A673 (cell line): ENCODE results near the gene CENPT. TPM values are rescaled to one million over a fixed set of nuclear protein-coding genes. Genes with fewer than 3 reads are reported as not detected.
"Not testable (repeated sequence)": the region's sequence is repeated elsewhere in the genome, so short reads cannot be mapped to it uniquely, and the experiment has no call there.

Experiments used
- BruUV-seq: library from RNA; stranded (reverse); fragments of 400-500 nt; replicated peaks from 2 replicates; lab custom pipeline; 2021; lab: Mats Ljungman, UMichigan
- CTCF ChIA-PET: fragments of 300-600 bp; sonication (Branson Sonifier 250); formaldehyde crosslinking; loops from one replicate; lab custom pipeline; 2022; ENCODE audit warnings: antibody characterized with exemption; lab: Charles Lee
- POLR2A ChIA-PET: fragments of 300-600 bp; sonication (Branson Sonifier 250); formaldehyde crosslinking; loops from one replicate; lab custom pipeline; 2022; ENCODE audit warnings: antibody characterized with exemption; ENCODE audit not compliant: low non-redundant PET; lab: Charles Lee
- DNase-seq: peaks from one replicate; pipeline ENCODE4 v3.0.0-alpha.2; 2015; ENCODE audit warnings: low spot score
- H3K27ac ChIP-seq: fragments of 200-600 bp; sonication (generic); 2 replicates; pipeline ENCODE4 v1.5.1; 2016; ENCODE audit warnings: mixed run types, low read depth, mild to moderate bottlenecking, mixed read lengths, antibody characterized with exemption, low read length; ENCODE audit not compliant: poor library complexity, severe bottlenecking
- H3K27me3 ChIP-seq: fragments of 200-600 bp; sonication (generic); replicated peaks from 2 replicates; pipeline ENCODE4 v1.6.1; 2017; ENCODE audit warnings: mixed run types, low read depth, mild to moderate bottlenecking, mixed read lengths, antibody characterized with exemption, low read length; ENCODE audit not compliant: insufficient read depth, poor library complexity
- H3K36me3 ChIP-seq: fragments of 200-600 bp; sonication (generic); 2 replicates; pipeline ENCODE4 v1.6.1; 2016; ENCODE audit warnings: mixed run types, mild to moderate bottlenecking, mixed read lengths, antibody characterized with exemption, low read length; ENCODE audit not compliant: insufficient read depth, poor library complexity, severe bottlenecking
- H3K4me1 ChIP-seq: fragments of 200-600 bp; sonication (generic); 2 replicates; pipeline ENCODE4 v1.6.1; 2017; ENCODE audit warnings: mixed run types, mild to moderate bottlenecking, mixed read lengths, antibody characterized with exemption, low read length; ENCODE audit not compliant: insufficient read depth, poor library complexity, severe bottlenecking
- H3K4me3 ChIP-seq: fragments of 200-600 bp; sonication (generic); 2 replicates; pipeline ENCODE4 v1.5.1; 2016; ENCODE audit warnings: low read depth, mixed run types, mild to moderate bottlenecking, mixed read lengths, low read length; ENCODE audit not compliant: poor library complexity, severe bottlenecking
- H3K9me3 ChIP-seq: fragments of 200-600 bp; sonication (generic); 2 replicates; pipeline ENCODE4 v1.6.1; 2016; ENCODE audit warnings: mixed run types, low read depth, mild to moderate bottlenecking, mixed read lengths, antibody characterized with exemption, low read length; ENCODE audit not compliant: poor library complexity, severe bottlenecking
- EZH2 ChIP-seq: fragments of 200-600 bp; sonication (generic); IDR thresholded peaks from 2 replicates; pipeline ENCODE4 v1.6.1; 2017; ENCODE audit warnings: borderline replicate concordance, low read depth, mild to moderate bottlenecking, mixed read lengths, antibody characterized with exemption, low read length; ENCODE audit not compliant: poor library complexity, severe bottlenecking
- intact Hi-C: fragments of 100-400 bp; cut with micrococcal nuclease; formaldehyde crosslinking; loops from one replicate; pipeline ENCODE4 v1.10.0; 2022; ENCODE audit not compliant: unreplicated experiment
- total RNA-seq: library from RNA; stranded (reverse); gene quantifications from 2 replicates; pipeline ENCODE4 v1.2.3, GENCODE V29; 2021
- TF ChIP-seq, protein P1 (sequence below): fragments of 300-800, 200-600 bp; sonication (generic); conservative IDR thresholded peaks from 2 replicates; pipeline ENCODE4 v1.5.1; 2017; ENCODE audit warnings: low read depth, mild to moderate bottlenecking, antibody characterized with exemption, low read length, moderate library complexity, mixed read lengths

Gene CENPT
- total RNA-seq, 1 experiment from 2014 or later, result 52.9 TPM

DNA sequence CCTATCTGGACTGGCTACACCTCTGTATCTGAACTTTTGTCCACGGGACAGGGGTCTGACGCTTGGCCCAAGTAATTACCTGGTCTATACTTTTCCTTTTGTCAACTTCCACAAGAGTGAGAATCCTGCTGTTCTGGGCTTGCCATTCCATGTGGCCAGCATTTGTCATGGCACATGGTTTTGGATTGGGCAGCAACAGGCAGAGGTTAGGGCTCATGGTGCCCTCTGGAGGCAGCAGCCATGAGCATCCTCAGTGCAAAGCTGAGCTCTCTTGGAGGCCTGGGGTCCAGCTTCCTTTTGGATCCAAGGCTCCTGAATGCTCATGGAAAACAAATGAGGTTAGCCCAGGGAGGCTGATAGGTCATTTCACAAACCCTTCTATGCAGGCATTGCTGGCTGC, 17.8 kb upstream of the CENPT start:
- BruUV-seq, result no TSS peak
- ChIA-PET POLR2A (no interaction called here), CTCF (interaction anchor here (0.6 to 1.6 kb wide), 4 partner anchors 19 to 384 kb away, joined by 4 to 8 read pairs (median 6); no protein-coding TSS in a partner anchor)
- Histone ChIP-seq H3K9me3 (no peaks in the 10 kb centered on the region), H3K4me1 (no peaks in the 10 kb centered on the region), H3K27me3 (no peaks in the 10 kb centered on the region), H3K4me3 (no peak overlapping the region), H3K36me3 (peaks cover 49% of the 10 kb centered on the region), H3K27ac (no peak overlapping the region)
- TF ChIP-seq EZH2, result no peak
- TF ChIP-seq, protein P1, sequence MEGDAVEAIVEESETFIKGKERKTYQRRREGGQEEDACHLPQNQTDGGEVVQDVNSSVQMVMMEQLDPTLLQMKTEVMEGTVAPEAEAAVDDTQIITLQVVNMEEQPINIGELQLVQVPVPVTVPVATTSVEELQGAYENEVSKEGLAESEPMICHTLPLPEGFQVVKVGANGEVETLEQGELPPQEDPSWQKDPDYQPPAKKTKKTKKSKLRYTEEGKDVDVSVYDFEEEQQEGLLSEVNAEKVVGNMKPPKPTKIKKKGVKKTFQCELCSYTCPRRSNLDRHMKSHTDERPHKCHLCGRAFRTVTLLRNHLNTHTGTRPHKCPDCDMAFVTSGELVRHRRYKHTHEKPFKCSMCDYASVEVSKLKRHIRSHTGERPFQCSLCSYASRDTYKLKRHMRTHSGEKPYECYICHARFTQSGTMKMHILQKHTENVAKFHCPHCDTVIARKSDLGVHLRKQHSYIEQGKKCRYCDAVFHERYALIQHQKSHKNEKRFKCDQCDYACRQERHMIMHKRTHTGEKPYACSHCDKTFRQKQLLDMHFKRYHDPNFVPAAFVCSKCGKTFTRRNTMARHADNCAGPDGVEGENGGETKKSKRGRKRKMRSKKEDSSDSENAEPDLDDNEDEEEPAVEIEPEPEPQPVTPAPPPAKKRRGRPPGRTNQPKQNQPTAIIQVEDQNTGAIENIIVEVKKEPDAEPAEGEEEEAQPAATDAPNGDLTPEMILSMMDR, result peak; percentile 28; the same call in 1 of the 2 replicates
- peak; percentile 37 for DNase-seq
- intact Hi-C loops, result no loop called here

DNA sequence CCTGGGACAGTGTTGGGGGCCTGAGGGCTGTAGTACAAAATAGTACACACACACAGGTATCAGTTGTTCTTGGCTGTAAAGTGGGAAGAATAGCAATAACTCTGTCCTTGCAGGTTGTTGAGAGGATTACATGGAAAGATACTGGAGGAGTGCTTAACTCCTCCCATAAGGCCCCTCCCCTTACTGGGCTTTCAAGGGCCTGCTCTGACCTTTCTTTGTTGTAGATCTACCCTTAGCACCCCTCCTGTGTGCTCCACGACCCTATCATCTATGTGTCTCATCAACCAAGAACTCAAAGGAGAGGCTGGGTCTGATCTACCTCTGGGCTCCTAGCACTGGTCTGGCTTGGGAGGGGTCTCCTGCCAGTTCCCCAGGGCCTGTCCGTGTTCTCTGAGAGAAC, 17.1 kb upstream of the CENPT start:
- TF ChIP-seq, protein P1, result no peak
- no peak for TF ChIP-seq EZH2
- DNase-seq, result no peak
- intact Hi-C loops, result no loop called here
- Histone ChIP-seq H3K4me1 (no peaks in the 10 kb centered on the region), H3K9me3 (no peaks in the 10 kb centered on the region), H3K27ac (no peak overlapping the region), H3K27me3 (no peaks in the 10 kb centered on the region), H3K4me3 (no peak overlapping the region), H3K36me3 (peaks cover 45% of the 10 kb centered on the region)
- ChIA-PET CTCF (no interaction called here), POLR2A (no interaction called here)
- BruUV-seq, result no TSS peak

DNA sequence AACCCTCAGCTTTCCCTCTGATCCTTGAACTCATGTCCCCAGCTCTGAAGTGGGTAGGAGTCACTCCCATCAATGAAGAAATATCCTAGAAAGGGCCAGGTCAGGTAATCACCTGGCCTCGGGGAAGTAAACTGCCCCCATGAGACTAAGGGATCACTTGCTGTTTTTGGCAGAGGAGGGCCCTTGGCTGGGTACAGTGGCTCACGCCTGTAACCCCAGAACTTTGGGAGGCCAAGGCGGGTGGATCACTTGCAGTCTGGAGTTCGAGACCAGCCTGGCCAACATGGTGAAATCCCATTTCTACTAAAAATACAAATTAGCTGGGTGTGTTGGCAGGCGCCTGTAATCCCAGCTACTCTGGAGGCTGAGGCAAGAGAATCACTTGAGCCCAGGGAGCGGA, 16.6 kb upstream of the CENPT start:
- BruUV-seq, H3K27ac ChIP-seq, DNase-seq, H3K9me3 ChIP-seq, H3K4me3 ChIP-seq, H3K27me3 ChIP-seq, CTCF ChIA-PET, intact Hi-C loops, H3K4me1 ChIP-seq, POLR2A ChIA-PET: not testable (repeated sequence)
- peaks cover 45% of the 10 kb centered on the region for H3K36me3 ChIP-seq
